Endodermal cell (in vitro differentiated cells): ENCODE measurements around the gene LTBP1. TPM values are rescaled to one million over a fixed set of nuclear protein-coding genes. Genes with fewer than 3 reads are reported as not detected.

ENCODE experiments used
- DNase-seq: peaks from one replicate; pipeline ENCODE4 v3.0.0-alpha.2; 2017
- H3K27ac ChIP-seq: 2 replicates; pipeline ENCODE4 v1.5.1; 2013; ENCODE audit warnings: mild to moderate bottlenecking, low read depth, low read length, moderate library complexity
- H3K27me3 ChIP-seq: 2 replicates; pipeline ENCODE4 v1.6.1; 2013; ENCODE audit warnings: mild to moderate bottlenecking, low read length, moderate library complexity; ENCODE audit not compliant: insufficient read depth, control insufficient read depth, poor library complexity, severe bottlenecking
- H3K36me3 ChIP-seq: 2 replicates; pipeline ENCODE4 v1.7.0; 2013; ENCODE audit warnings: mild to moderate bottlenecking, low read length, moderate library complexity; ENCODE audit not compliant: control insufficient read depth, insufficient read depth
- H3K4me1 ChIP-seq: one replicate; pipeline ENCODE4 v1.7.0; 2013; ENCODE audit warnings: low read length; ENCODE audit not compliant: control insufficient read depth, insufficient read depth
- H3K4me3 ChIP-seq: 2 replicates; pipeline ENCODE4 v1.5.1; 2013; ENCODE audit warnings: mild to moderate bottlenecking, low read length, moderate library complexity
- H3K9ac ChIP-seq: 2 replicates; pipeline ENCODE4 v1.6.1; 2013; ENCODE audit warnings: mild to moderate bottlenecking, low read length, moderate library complexity; ENCODE audit not compliant: poor library complexity, severe bottlenecking; ENCODE audit errors: extremely low read depth
- H3K9me3 ChIP-seq: 2 replicates; pipeline ENCODE4 v1.6.1; 2013; ENCODE audit warnings: mild to moderate bottlenecking, low read length, moderate library complexity; ENCODE audit not compliant: control insufficient read depth
- H3K27ac Mint-ChIP-seq: 2 replicates; pipeline ENCODE4 v1.8.0; 2020; ENCODE audit warnings: mixed read lengths
- H3K27me3 Mint-ChIP-seq: 2 replicates; pipeline ENCODE4 v1.8.0; 2021; ENCODE audit warnings: mild to moderate bottlenecking, mixed read lengths; ENCODE audit not compliant: insufficient read depth
- H3K36me3 Mint-ChIP-seq: 2 replicates; pipeline ENCODE4 v1.8.0; 2020; ENCODE audit warnings: low read depth, mixed read lengths
- H3K4me1 Mint-ChIP-seq: 2 replicates; pipeline ENCODE4 v1.8.0; 2020; ENCODE audit warnings: mixed read lengths
- H3K4me3 Mint-ChIP-seq: 2 replicates; pipeline ENCODE4 v1.8.0; 2020; ENCODE audit warnings: mild to moderate bottlenecking, moderate library complexity, mixed read lengths
- H3K9me3 Mint-ChIP-seq: 2 replicates; pipeline ENCODE4 v1.8.0; 2020; ENCODE audit warnings: mild to moderate bottlenecking, mixed read lengths
- WGBS, 2 experiments: methylation state at CpG; one replicate each; pipeline versions ENCODE4 v1.1.5 to v1.1.7; 2013; ENCODE audit warnings: missing lambda C conversion rate in 2 of 2, mixed read lengths in 1 of 2; ENCODE audit not compliant: insufficient coverage in 1 of 2, insufficient read length in 1 of 2; 5-methylcytosine and 5-hydroxymethylcytosine counted together
- total RNA-seq, 2 donors: library from RNA; stranded (reverse); fragmentation: NEBNext Ultra II Directional in 1 of 2; extraction: Animal tissue kit (Norgen Biotek cat#: 25700) in 1 of 2; gene quantifications; 2 replicates in 1 of 2; 3 replicates in 1 of 2; pipeline ENCODE4 v1.2.1, GENCODE V29; 2021
- TF ChIP-seq, protein P1 (sequence below): fragments of 200-600 bp; sonication (generic); conservative IDR thresholded peaks from 2 replicates; pipeline ENCODE4 v1.5.0; 2021; ENCODE audit warnings: antibody characterized with exemption, mild to moderate bottlenecking

LTBP1 gene
- total RNA-seq, 2 donors from 2014 or later, result 43.2 to 43.4 TPM

DNA sequence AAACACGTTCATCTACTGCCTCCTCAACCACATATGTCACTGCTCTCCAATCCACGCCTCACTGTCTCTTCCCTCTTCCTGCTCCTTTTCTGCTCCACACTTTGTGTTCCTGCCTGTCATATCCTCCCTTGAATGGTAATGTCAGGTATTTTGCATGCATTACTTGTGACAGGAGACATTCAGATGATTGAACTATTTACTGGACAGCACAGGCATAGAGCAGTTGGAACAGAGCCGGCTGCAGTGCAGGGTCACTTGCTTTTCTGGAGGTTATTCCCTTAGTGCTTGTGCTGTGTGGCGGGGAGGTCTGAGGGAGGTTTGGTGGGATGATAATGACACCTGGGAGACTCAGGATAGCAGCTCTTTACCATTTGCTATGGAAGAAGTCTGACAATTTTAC lies 93.8 kb downstream of the LTBP1 start:
- H3K36me3 ChIP-seq, result no peaks in the 10 kb centered on the region
- no peaks in the 10 kb centered on the region for H3K4me1 ChIP-seq
- H3K9ac ChIP-seq, result no peak overlapping the region
- 87 to 88% methylated on average over 3 to 4 of the region's 4 CpGs for WGBS, 2 experiments
- TF ChIP-seq, protein P1, sequence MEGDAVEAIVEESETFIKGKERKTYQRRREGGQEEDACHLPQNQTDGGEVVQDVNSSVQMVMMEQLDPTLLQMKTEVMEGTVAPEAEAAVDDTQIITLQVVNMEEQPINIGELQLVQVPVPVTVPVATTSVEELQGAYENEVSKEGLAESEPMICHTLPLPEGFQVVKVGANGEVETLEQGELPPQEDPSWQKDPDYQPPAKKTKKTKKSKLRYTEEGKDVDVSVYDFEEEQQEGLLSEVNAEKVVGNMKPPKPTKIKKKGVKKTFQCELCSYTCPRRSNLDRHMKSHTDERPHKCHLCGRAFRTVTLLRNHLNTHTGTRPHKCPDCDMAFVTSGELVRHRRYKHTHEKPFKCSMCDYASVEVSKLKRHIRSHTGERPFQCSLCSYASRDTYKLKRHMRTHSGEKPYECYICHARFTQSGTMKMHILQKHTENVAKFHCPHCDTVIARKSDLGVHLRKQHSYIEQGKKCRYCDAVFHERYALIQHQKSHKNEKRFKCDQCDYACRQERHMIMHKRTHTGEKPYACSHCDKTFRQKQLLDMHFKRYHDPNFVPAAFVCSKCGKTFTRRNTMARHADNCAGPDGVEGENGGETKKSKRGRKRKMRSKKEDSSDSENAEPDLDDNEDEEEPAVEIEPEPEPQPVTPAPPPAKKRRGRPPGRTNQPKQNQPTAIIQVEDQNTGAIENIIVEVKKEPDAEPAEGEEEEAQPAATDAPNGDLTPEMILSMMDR, result no peak
- Mint-ChIP-seq H3K27me3 (no peaks in the 10 kb centered on the region), H3K9me3 (peaks cover 6% of the 10 kb centered on the region), H3K4me3 (no peak overlapping the region), H3K4me1 (peaks cover 5% of the 10 kb centered on the region), H3K36me3 (no peaks in the 10 kb centered on the region), H3K27ac (no peak overlapping the region)
- H3K27me3 ChIP-seq, result no peaks in the 10 kb centered on the region
- no peak overlapping the region for H3K27ac ChIP-seq
- DNase-seq, result no peak
- no peaks in the 10 kb centered on the region for H3K9me3 ChIP-seq
- H3K4me3 ChIP-seq, result no peak overlapping the region

DNA sequence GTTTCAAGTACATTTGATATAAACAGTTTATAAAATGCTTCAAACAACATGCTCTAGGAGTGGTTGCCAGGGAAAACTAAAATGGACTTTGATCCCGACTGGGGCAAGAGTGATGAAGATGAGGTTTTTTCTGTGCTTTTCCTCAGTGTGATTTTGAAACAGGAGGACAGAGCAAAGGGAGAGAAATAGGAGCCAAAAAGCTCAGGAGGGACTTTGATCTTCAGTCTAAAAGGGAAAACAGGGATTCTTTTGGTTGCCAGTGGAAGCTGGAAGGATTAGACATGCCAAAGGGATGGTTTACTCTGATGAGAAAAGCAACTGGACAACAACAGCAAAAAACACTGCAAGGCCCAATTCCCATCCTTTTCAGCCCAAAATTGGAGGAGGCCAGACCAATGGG lies 95.5 kb downstream of the LTBP1 start:
- H3K9ac ChIP-seq, result no peak overlapping the region
- H3K4me3 ChIP-seq, result no peak overlapping the region
- Mint-ChIP-seq H3K27ac (no peak overlapping the region), H3K9me3 (peaks cover 6% of the 10 kb centered on the region), H3K27me3 (no peaks in the 10 kb centered on the region), H3K4me1 (peaks cover 8% of the 10 kb centered on the region), H3K36me3 (no peaks in the 10 kb centered on the region), H3K4me3 (no peak overlapping the region)
- H3K4me1 ChIP-seq, result no peaks in the 10 kb centered on the region
- H3K27ac ChIP-seq, result no peak overlapping the region
- H3K27me3 ChIP-seq, result no peaks in the 10 kb centered on the region
- no peaks in the 10 kb centered on the region for H3K36me3 ChIP-seq
- no peaks in the 10 kb centered on the region for H3K9me3 ChIP-seq
- TF ChIP-seq, protein P1, result no peak
- DNase-seq, result no peak
- WGBS, 2 experiments, result 84 to 100% methylated on average over 1 of the region's 1 CpG

DNA sequence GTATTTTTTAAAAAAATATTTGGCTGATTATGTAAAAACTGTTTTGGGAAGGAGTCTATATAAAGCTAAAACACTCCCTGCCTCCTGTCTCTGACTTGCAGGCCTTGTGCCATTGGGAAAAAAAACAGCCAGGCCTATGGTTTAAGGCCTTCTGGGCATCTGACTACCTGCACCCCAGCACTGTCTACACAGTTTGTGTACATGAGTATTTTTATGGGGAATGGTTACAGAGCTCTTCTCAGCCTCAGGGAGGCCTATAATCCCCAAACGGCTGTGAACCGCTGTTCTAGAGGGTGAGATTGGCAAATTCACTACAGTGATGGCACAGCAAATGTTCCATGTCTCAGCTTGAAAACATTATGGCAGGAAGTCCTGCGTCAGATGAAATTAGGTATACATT lies 96.1 kb downstream of the LTBP1 start:
- Histone ChIP-seq H3K27me3 (no peaks in the 10 kb centered on the region), H3K4me1 (no peaks in the 10 kb centered on the region), H3K36me3 (no peaks in the 10 kb centered on the region), H3K4me3 (no peak overlapping the region), H3K9me3 (no peaks in the 10 kb centered on the region), H3K9ac (no peak overlapping the region), H3K27ac (no peak overlapping the region)
- WGBS, 2 experiments, result 93 to 100% methylated on average over 3 of the region's 3 CpGs
- Mint-ChIP-seq H3K36me3 (no peaks in the 10 kb centered on the region), H3K4me3 (no peak overlapping the region), H3K27ac (no peak overlapping the region), H3K4me1 (peaks cover 13% of the 10 kb centered on the region), H3K9me3 (peaks cover 6% of the 10 kb centered on the region), H3K27me3 (no peaks in the 10 kb centered on the region)
- TF ChIP-seq, protein P1, result no peak
- DNase-seq, result no peak
